HG03575 (cell line): ENCODE data around the gene OR6C74.

Experiments
- ATAC-seq: cut with Tn5 transposase; IDR thresholded peaks from one replicate; pipeline ENCODE4 v1.9.1; 2021; ENCODE audit not compliant: unreplicated experiment, insufficient number of reproducible peaks, low FRiP score; ENCODE audit errors: extremely low read depth

Gene OR6C74

GRCh38 chr12:55244309-55244708 lies at the start of gene OR6C74:
OR6C74 (plus strand) TSS chr12:55244609; CDS start chr12:55247288, 2,679 bp downstream.
- no peak for ATAC-seq

GRCh38 chr12:55220725-55221124 lies 23.7 kb upstream of the OR6C74 start, which contains the start of gene OR10A7:
OR10A7 (plus strand) TSS chr12:55221025; CDS start chr12:55221025, 0 bp downstream.
- no peak for ATAC-seq

- ATAC-seq: no peak
Measured at GRCh38 chr12:55226523-55226922, 17.9 kb upstream of the OR6C74 start.

- ATAC-seq: no peak
Measured at GRCh38 chr12:55227643-55228042, 16.8 kb upstream of the OR6C74 start.

- ATAC-seq: no peak
Measured at GRCh38 chr12:55246159-55246558, 1.8 kb downstream of the OR6C74 start.

GRCh38 chr12:55250944-55251343 lies 6.5 kb downstream of the OR6C74 start:
- ATAC-seq: no peak

- no peak for ATAC-seq
Measured at GRCh38 chr12:55253281-55253680, 8.9 kb downstream of the OR6C74 start.

- ATAC-seq: no peak
Measured at GRCh38 chr12:55256831-55257230, 12.4 kb downstream of the OR6C74 start.

GRCh38 chr12:55258303-55258702 lies 13.9 kb downstream of the OR6C74 start:
- ATAC-seq: no peak

- no peak for ATAC-seq
Measured at GRCh38 chr12:55280991-55281390, 36.6 kb downstream of the OR6C74 start.

GRCh38 chr12:55289999-55290398 lies 45.6 kb downstream of the OR6C74 start:
- ATAC-seq: no peak
